CD4-positive, CD25-positive, alpha-beta regulatory T cell (primary cell): Measurements from ENCODE around the gene TENM4. TPM values are rescaled to one million over a fixed set of nuclear protein-coding genes. Genes with fewer than 3 reads are reported as not detected.
A peak's percentile ranks its signal among the peaks of the same experiment; 100 is the strongest.

Experiments used
- ATAC-seq, 2 donors: fragments of 150-1000 bp; cut with Tn5 transposase; one replicate each; pipeline ENCODE4 v1.10.0; 2021; ENCODE audit warnings: low read depth in 2 of 2, moderate number of reproducible peaks in 2 of 2, moderate library complexity in 1 of 2
- DNase-seq, 3 donors: peaks; one replicate each; pipeline versions ENCODE4 v3.0.0 to v3.0.0-alpha.2; 2012 to 2022; ENCODE audit warnings: mixed read lengths in 1 of 3
- H3K27ac ChIP-seq: one replicate; pipeline ENCODE4 v1.7.0; 2013; ENCODE audit warnings: mild to moderate bottlenecking, low read length; ENCODE audit not compliant: insufficient read depth, poor library complexity, severe bottlenecking
- H3K27me3 ChIP-seq: one replicate; pipeline ENCODE4 v1.7.0; 2013; ENCODE audit warnings: low read length; ENCODE audit not compliant: control insufficient read depth, insufficient read depth
- H3K36me3 ChIP-seq: one replicate; pipeline ENCODE4 v1.7.0; 2013; ENCODE audit warnings: mild to moderate bottlenecking, low read length, moderate library complexity; ENCODE audit not compliant: control insufficient read depth, insufficient read depth
- H3K4me1 ChIP-seq: 2 replicates; pipeline ENCODE4 v1.7.0; 2013; ENCODE audit warnings: mild to moderate bottlenecking, low read length; ENCODE audit not compliant: insufficient read depth, control insufficient read depth, poor library complexity, severe bottlenecking
- H3K4me3 ChIP-seq: one replicate; pipeline ENCODE4 v1.7.0; 2013; ENCODE audit warnings: low read depth, mild to moderate bottlenecking, low read length, moderate library complexity
- H3K9me3 ChIP-seq, 2 experiments: 1 replicate in 1 of 2; 2 replicates in 1 of 2; pipeline ENCODE4 v1.7.0; 2013; ENCODE audit warnings: low read length in 2 of 2, mild to moderate bottlenecking in 1 of 2, moderate library complexity in 1 of 2; ENCODE audit not compliant: control insufficient read depth in 2 of 2
- H3K27ac Mint-ChIP-seq, 3 donors: one replicate each; pipeline ENCODE4 v1.8.0; 2020 to 2022; ENCODE audit warnings: mild to moderate bottlenecking in 3 of 3, mixed read lengths in 3 of 3, moderate library complexity in 2 of 3
- H3K27me3 Mint-ChIP-seq: one replicate; pipeline ENCODE4 v1.8.0; 2022; ENCODE audit warnings: mild to moderate bottlenecking, mixed read lengths
- H3K36me3 Mint-ChIP-seq: one replicate; pipeline ENCODE4 v1.8.0; 2020; ENCODE audit warnings: mixed read lengths
- H3K4me1 Mint-ChIP-seq, 4 donors: one replicate each; pipeline ENCODE4 v1.8.0; 2020 to 2022; ENCODE audit warnings: mixed read lengths in 4 of 4, mild to moderate bottlenecking in 1 of 4
- H3K4me3 Mint-ChIP-seq, 4 donors: one replicate each; pipeline ENCODE4 v1.8.0; 2020 to 2022; ENCODE audit warnings: mild to moderate bottlenecking in 4 of 4, mixed read lengths in 4 of 4, moderate library complexity in 3 of 4
- H3K9me3 Mint-ChIP-seq, 7 donors: one replicate each; pipeline ENCODE4 v1.8.0; 2020 to 2022; ENCODE audit warnings: mixed read lengths in 7 of 7, mild to moderate bottlenecking in 3 of 7, moderate library complexity in 2 of 7
- polyA plus RNA-seq, 4 donors: library from polyadenylated mRNA; unstranded; fragments of 300-500 nt; fragmentation: Illumina TruSeq; gene quantifications; one replicate each; pipeline ENCODE4 v1.2.3, GENCODE V29; 2021
- total RNA-seq: library from RNA; stranded (reverse); gene quantifications from one replicate; pipeline ENCODE4 v1.2.3, GENCODE V29; 2022

Gene TENM4
- total and polyA plus RNA-seq, 5 donors from 2014 or later: 0.02 TPM; not detected in 4

DNA sequence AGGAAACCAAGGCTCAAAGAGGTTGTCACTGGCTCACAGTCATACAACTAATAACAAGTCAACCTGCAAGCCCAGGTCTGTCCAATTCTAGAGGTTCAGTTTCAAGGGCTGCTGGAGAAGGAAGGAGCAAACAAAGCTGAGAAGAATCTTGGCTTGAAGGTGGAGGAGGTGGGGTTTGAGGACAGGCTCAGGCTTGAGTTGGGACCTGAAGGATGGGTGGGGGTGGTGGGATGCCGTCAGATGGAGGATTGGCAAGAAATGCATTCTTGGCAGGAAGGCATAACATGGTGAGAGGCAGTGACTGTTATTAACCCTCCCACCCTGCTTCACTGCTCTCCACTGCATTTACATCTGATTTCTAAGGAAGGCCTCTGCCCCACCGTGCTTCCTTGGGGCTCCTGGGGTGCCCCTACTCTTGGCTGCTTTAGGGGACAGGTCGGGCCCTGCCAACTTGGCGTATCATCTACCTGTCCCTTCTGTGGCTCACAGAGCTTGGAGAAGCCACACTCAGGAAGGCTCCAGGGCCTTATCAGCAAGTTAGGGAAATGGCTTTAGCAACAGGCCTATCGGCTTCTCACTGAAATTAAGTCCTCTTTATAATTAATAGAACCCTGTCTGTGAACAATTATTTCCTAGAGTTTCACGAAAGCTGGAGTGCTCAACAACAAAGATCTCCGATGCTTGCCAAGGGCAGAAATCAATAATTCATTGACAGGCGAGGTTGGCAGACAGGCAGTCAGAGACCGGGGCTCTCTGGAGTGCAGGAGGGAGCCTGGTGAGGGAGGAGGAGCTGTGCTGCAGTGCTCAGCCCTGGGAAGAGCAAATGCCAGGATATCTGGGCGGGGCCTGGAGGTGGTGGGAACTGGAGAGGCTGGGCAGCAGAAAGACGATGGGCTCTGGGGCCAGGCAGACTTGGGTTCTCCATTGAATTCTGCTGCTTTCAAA, 781.2 kb downstream of the TENM4 start:
- no peak for ATAC-seq
- Histone ChIP-seq H3K27ac (no peak overlapping the region), H3K9me3 (no peaks in the 10 kb centered on the region), H3K27me3 (no peaks in the 10 kb centered on the region), H3K4me3 (no peak overlapping the region), H3K4me1 (no peaks in the 10 kb centered on the region), H3K36me3 (no peaks in the 10 kb centered on the region)
- Mint-ChIP-seq H3K9me3 (peaks cover 0 to 2% (median 0%) of the 10 kb centered on the region in 7 donors), H3K4me3 (no peak overlapping the region), H3K4me1 (no peaks in the 10 kb centered on the region), H3K36me3 (no peaks in the 10 kb centered on the region), H3K27me3 (no peaks in the 10 kb centered on the region), H3K27ac (no peak overlapping the region)
- no peak for DNase-seq

DNA sequence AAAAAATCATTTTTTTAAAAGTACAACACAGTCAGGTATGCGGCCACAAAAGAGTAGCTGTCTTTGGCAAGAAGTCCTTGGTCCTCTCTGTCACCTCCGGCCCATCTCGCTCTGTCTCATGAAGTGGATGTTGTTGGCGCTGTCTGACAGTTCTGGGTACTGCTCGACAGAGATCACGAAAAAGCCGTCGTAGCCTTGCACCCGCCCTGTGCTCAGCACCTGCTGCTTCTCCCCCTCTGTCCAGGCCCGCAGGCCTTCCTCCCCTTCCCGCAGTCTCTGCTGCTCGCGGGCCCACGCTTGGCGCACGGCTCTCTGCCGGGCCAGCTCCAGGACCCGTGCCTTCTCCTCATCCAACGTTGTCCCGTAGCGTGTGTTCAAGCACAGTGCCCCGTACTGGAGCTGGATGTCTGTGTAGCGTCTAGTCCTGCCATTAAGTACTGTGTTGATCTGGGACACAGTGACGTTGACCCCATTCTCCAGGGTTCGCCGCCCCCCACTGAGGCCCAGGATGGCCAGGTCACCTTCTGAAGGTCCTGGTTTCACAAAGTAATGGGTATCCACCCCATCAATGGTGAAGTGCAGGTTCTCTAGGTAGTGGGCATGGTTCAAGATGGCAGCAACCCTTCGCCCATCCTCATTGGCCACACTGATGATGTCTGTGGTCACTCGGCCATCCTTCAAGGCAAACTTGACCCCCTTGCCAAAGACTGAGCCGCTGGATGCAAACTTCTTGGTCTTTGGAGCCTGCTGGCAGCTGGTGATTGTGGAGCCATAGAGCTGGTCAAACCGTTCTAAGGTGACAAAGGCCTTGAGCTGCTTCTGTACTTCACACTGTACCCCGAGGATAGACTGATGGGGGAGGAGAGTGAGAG, 782.6 kb downstream of the TENM4 start:
- H3K4me3 Mint-ChIP-seq: no peak overlapping the region
- no peaks in the 10 kb centered on the region for H3K9me3 ChIP-seq
- no peaks in the 10 kb centered on the region for H3K36me3 Mint-ChIP-seq
- no peaks in the 10 kb centered on the region for H3K4me1 ChIP-seq
- H3K27me3 Mint-ChIP-seq: no peaks in the 10 kb centered on the region
- H3K4me3 ChIP-seq: no peak overlapping the region
- peaks cover 0 to 2% (median 0%) of the 10 kb centered on the region in 7 donors for H3K9me3 Mint-ChIP-seq
- H3K4me1 Mint-ChIP-seq: no peaks in the 10 kb centered on the region
- no peak overlapping the region for H3K27ac ChIP-seq
- H3K27ac Mint-ChIP-seq: peak overlapping the region in 1 of 3 donors; percentile 16
- no peaks in the 10 kb centered on the region for H3K36me3 ChIP-seq
- DNase-seq: no peak
- no peaks in the 10 kb centered on the region for H3K27me3 ChIP-seq
- ATAC-seq: no peak

DNA sequence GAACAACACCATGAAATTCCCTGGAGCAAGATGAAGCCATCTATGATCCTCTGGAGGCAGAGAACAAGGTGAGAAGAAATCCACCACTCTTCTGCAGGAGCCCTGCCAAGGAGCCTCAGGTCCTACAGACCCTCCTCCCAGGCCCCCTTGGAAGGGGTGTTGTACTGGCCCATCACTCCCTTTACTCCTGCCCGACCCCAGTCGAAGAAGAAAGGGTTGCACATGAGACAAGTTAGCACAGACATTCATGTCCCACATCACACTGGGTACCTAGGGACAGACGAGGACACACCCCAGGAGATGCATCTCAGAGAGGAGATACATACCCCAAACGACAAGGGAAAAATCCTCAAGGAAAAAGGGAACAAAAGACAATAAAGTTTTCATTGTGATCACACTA, 783.4 kb downstream of the TENM4 start:
- H3K9me3 Mint-ChIP-seq: peaks cover 0 to 2% (median 0%) of the 10 kb centered on the region in 7 donors
- H3K4me1 Mint-ChIP-seq: no peaks in the 10 kb centered on the region
- no peaks in the 10 kb centered on the region for H3K36me3 Mint-ChIP-seq

GRCh38 chr11:78656984-78657383, 783.8 kb downstream of the TENM4 start:
- Histone ChIP-seq H3K4me1 (no peaks in the 10 kb centered on the region), H3K9me3 (no peaks in the 10 kb centered on the region), H3K4me3 (no peak overlapping the region), H3K27ac (no peak overlapping the region), H3K27me3 (no peaks in the 10 kb centered on the region), H3K36me3 (no peaks in the 10 kb centered on the region)
- Mint-ChIP-seq H3K4me1 (no peaks in the 10 kb centered on the region), H3K4me3 (no peak overlapping the region), H3K36me3 (no peaks in the 10 kb centered on the region), H3K27ac (no peak overlapping the region), H3K9me3 (peaks cover 0 to 2% (median 0%) of the 10 kb centered on the region in 7 donors), H3K27me3 (no peaks in the 10 kb centered on the region)
- ATAC-seq (no peak), DNase-seq (no peak)

More for the DNA sequence above, 783.4 kb downstream of the TENM4 start:
- Mint-ChIP-seq H3K4me3 (no peak overlapping the region), H3K27ac (no peak overlapping the region), H3K27me3 (no peaks in the 10 kb centered on the region)
- Histone ChIP-seq H3K27ac (no peak overlapping the region), H3K4me3 (no peak overlapping the region), H3K36me3 (no peaks in the 10 kb centered on the region), H3K9me3 (no peaks in the 10 kb centered on the region), H3K27me3 (no peaks in the 10 kb centered on the region), H3K4me1 (no peaks in the 10 kb centered on the region)
- no peak for DNase-seq
- no peak for ATAC-seq

DNA sequence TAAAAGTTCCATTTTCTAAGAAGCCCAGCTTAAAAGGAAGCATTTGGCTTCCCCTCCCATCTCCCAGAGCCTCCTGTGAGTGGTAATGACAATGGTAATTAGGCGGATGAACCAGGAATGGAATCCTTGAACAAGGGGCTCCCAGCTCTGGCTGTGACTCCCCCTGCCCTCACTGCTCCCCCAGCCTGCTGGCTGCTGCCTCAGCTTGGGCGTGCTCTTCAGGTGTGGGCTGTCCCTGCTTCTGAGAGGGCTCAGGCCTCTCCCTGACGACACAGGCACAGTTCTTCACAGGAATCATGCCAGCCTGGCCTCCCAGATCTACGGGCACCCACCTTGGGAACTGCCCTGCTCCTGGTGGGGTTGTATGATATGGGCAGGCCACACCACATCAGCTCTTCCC, 784.5 kb downstream of the TENM4 start:
- DNase-seq (no peak), ATAC-seq (no peak)
- no peaks in the 10 kb centered on the region for H3K4me1 Mint-ChIP-seq
- H3K27me3 Mint-ChIP-seq: no peaks in the 10 kb centered on the region
- Histone ChIP-seq H3K4me1 (no peaks in the 10 kb centered on the region), H3K27ac (no peak overlapping the region), H3K9me3 (no peaks in the 10 kb centered on the region), H3K36me3 (no peaks in the 10 kb centered on the region), H3K27me3 (no peaks in the 10 kb centered on the region), H3K4me3 (no peak overlapping the region)
- H3K27ac Mint-ChIP-seq: no peak overlapping the region
- H3K9me3 Mint-ChIP-seq: no peaks in the 10 kb centered on the region
- H3K36me3 Mint-ChIP-seq: no peaks in the 10 kb centered on the region
- H3K4me3 Mint-ChIP-seq: no peak overlapping the region

DNA sequence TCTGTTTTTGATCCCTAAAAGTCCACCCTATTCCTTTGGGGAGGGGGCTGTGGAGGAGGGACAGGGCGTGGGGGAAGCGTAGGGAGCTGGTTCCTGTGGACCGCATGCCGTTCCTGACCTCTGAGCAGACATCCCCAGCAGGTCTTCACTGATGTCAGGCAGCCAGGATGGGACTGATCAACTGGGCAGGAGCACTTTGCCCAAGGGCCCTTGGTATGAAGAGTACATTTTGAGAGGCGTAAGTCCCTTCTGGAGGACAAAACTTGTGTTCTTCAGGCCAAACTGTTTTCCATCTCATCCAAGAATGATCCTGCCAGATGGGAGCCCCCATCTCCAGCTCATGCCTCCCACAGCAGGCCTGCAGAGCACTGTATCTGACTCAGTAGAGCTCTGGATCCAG, 785.3 kb downstream of the TENM4 start:
- no peak overlapping the region for H3K4me3 ChIP-seq
- Mint-ChIP-seq H3K36me3 (no peaks in the 10 kb centered on the region), H3K27me3 (no peaks in the 10 kb centered on the region), H3K4me1 (no peaks in the 10 kb centered on the region), H3K27ac (no peak overlapping the region), H3K9me3 (no peaks in the 10 kb centered on the region), H3K4me3 (no peak overlapping the region)
- H3K27ac ChIP-seq: no peak overlapping the region
- DNase-seq (no peak), ATAC-seq (no peak)
- H3K9me3 ChIP-seq: no peaks in the 10 kb centered on the region
- H3K27me3 ChIP-seq: no peaks in the 10 kb centered on the region
- no peaks in the 10 kb centered on the region for H3K36me3 ChIP-seq
- no peaks in the 10 kb centered on the region for H3K4me1 ChIP-seq

GRCh38 chr11:78654866-78655265, 786.0 kb downstream of the TENM4 start:
- H3K36me3 Mint-ChIP-seq: no peaks in the 10 kb centered on the region
- no peak overlapping the region for H3K4me3 ChIP-seq
- no peak overlapping the region for H3K27ac ChIP-seq
- H3K4me1 Mint-ChIP-seq: no peaks in the 10 kb centered on the region
- no peaks in the 10 kb centered on the region for H3K4me1 ChIP-seq
- DNase-seq (no peak), ATAC-seq (no peak)
- no peaks in the 10 kb centered on the region for H3K27me3 Mint-ChIP-seq
- no peaks in the 10 kb centered on the region for H3K27me3 ChIP-seq
- H3K36me3 ChIP-seq: no peaks in the 10 kb centered on the region
- no peak overlapping the region for H3K4me3 Mint-ChIP-seq
- no peaks in the 10 kb centered on the region for H3K9me3 Mint-ChIP-seq
- no peaks in the 10 kb centered on the region for H3K9me3 ChIP-seq
- no peak overlapping the region for H3K27ac Mint-ChIP-seq
